ENCODE data around the gene CHN2.

CHN2 gene

GRCh38 chr7:29236649-29237048 lies 42.1 kb downstream of the CHN2 start:
- intact Hi-C loops (cut with DNase I; ENCODE audit: low total_unique reads) = no loop called here
- H3K36me3 ChIP-seq = no peaks in the 10 kb centered on the region
- no peak for TF ChIP-seq CTCF (IDR thresholded peaks at IDR 0.05)
- no peak overlapping the region for H3K27ac ChIP-seq
- H3K4me1 ChIP-seq = no peaks in the 10 kb centered on the region
- H3K9me3 ChIP-seq = no peaks in the 10 kb centered on the region
- no peak for DNase-seq
- no peak overlapping the region for H3K4me3 ChIP-seq
- H3K27me3 ChIP-seq = no peaks in the 10 kb centered on the region

DNA sequence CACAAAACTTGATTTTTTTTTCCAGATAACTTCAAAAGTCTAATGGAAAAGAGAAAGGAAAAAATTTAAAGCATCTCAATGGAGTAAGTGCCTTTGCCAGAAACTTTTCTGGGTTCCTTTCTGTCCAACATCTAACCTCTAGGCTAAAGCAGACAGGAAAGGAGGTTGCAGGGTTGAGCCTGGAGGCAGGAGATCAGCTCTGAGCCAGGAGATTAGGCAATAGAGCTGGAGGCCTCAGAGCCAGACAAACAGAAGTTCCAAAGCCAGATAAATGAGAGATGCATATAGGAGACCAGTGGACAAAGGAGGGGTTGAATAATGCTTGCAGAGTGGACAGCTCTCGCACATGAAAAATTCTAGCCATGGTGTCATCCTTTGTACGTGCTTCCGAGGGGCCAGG lies 42.9 kb downstream of the CHN2 start:
- H3K27me3 ChIP-seq = no peaks in the 10 kb centered on the region
- H3K9me3 ChIP-seq = no peaks in the 10 kb centered on the region
- no peak for TF ChIP-seq CTCF (IDR thresholded peaks at IDR 0.05)
- H3K36me3 ChIP-seq = no peaks in the 10 kb centered on the region
- no peak overlapping the region for H3K27ac ChIP-seq
- intact Hi-C loops (cut with DNase I; ENCODE audit: low total_unique reads) = no loop called here
- H3K4me3 ChIP-seq = no peak overlapping the region
- no peaks in the 10 kb centered on the region for H3K4me1 ChIP-seq
- DNase-seq = no peak

GRCh38 chr7:29239638-29240037 lies 45.1 kb downstream of the CHN2 start:
- no peaks in the 10 kb centered on the region for H3K4me1 ChIP-seq
- intact Hi-C loops (cut with DNase I; ENCODE audit: low total_unique reads) = no loop called here
- no peaks in the 10 kb centered on the region for H3K27me3 ChIP-seq
- no peak overlapping the region for H3K4me3 ChIP-seq
- TF ChIP-seq CTCF (IDR thresholded peaks at IDR 0.05) = no peak
- no peaks in the 10 kb centered on the region for H3K9me3 ChIP-seq
- no peak overlapping the region for H3K27ac ChIP-seq
- no peak for DNase-seq
- H3K36me3 ChIP-seq = no peaks in the 10 kb centered on the region

GRCh38 chr7:29242265-29242664 lies 47.7 kb downstream of the CHN2 start:
- Histone ChIP-seq H3K27ac (no peak overlapping the region), H3K36me3 (no peaks in the 10 kb centered on the region), H3K4me1 (no peaks in the 10 kb centered on the region), H3K9me3 (no peaks in the 10 kb centered on the region), H3K27me3 (no peaks in the 10 kb centered on the region), H3K4me3 (no peak overlapping the region)
- TF ChIP-seq CTCF (IDR thresholded peaks at IDR 0.05) = no peak
- intact Hi-C loops (cut with DNase I; ENCODE audit: low total_unique reads) = no loop called here
- no peak for DNase-seq

DNA sequence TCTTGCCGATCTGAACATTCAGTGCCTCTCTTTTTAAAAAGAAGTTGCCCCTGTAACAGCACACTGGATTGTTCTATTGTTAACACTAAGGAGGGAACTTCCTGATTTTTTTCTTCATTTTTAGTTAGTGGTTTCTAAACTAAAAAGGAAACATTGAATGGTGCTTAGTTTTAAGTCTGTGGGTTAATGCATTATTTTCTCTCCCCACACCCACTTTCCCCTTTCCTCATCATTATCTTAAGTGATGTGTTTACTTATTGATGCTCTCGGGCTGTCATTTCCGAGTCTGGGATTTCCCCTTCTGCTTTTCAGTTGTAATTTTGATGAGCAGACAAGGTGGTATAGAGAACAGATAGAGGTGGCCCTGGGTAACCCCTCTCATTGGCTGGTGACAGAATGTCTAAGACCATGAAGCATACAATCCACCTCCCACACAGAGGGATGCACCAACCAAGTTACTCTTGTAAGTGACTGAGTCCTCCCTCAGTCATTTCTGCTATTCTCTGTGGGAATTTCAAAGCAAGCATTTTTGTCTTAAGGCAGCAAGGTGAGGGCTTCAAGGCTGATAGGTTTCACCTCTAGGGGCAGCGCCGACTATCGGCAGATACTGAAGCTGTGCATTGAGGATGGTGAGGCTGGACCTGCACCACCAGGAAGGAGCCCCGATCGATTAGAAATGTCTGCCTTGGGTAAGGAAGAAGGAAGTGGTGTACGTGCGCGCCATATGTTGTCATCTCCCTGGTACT lies 49.5 kb downstream of the CHN2 start:
- no peak for TF ChIP-seq CTCF (IDR thresholded peaks at IDR 0.05)
- DNase-seq = no peak
- Histone ChIP-seq H3K4me1 (no peaks in the 10 kb centered on the region), H3K4me3 (no peak overlapping the region), H3K9me3 (no peaks in the 10 kb centered on the region), H3K27ac (no peak overlapping the region), H3K27me3 (no peaks in the 10 kb centered on the region), H3K36me3 (no peaks in the 10 kb centered on the region)
- intact Hi-C loops (cut with DNase I; ENCODE audit: low total_unique reads) = no loop called here

All from tibial artery (tissue), 4 donors.